GM23338 (cell line): ENCODE results near the gene PCNX1. TPM values are rescaled to one million over a fixed set of nuclear protein-coding genes. Genes with fewer than 3 reads are reported as not detected.
"Not testable (repeated sequence)": the region's sequence is repeated elsewhere in the genome, so short reads cannot be mapped to it uniquely, and the experiment has no call there.

Experiments used
- ATAC-seq: fragments of 200-7000 bp; cut with Tn5 transposase; 3 replicates; pipeline ENCODE4 v1.9.1; 2020
- DNase-seq: peaks from one replicate; pipeline ENCODE4 v3.0.0-alpha.2; 2015; ENCODE audit warnings: low spot score
- H2AFZ ChIP-seq: fragments of 200-600 bp; sonication (generic); 2 replicates; pipeline ENCODE4 v1.8.0; 2016; ENCODE audit warnings: antibody characterized with exemption, mild to moderate bottlenecking, moderate library complexity
- H3F3A ChIP-seq: fragments of 200-600 bp; sonication (generic); replicated peaks from 2 replicates; pipeline ENCODE4 v1.8.0; 2017; ENCODE audit warnings: antibody characterized with exemption, mixed run types, low read depth
- H3K27ac ChIP-seq: fragments of 200-600 bp; sonication (generic); 2 replicates; pipeline ENCODE4 v1.6.1; 2016; ENCODE audit warnings: low read depth
- H3K27me3 ChIP-seq: fragments of 200-600 bp; sonication (generic); 2 replicates; pipeline ENCODE4 v1.8.0; 2016; ENCODE audit warnings: mild to moderate bottlenecking, mixed run types, moderate library complexity; ENCODE audit not compliant: insufficient read depth
- H3K36me3 ChIP-seq: fragments of 200-600 bp; sonication (generic); 2 replicates; pipeline ENCODE4 v1.8.0; 2016; ENCODE audit warnings: mild to moderate bottlenecking; ENCODE audit not compliant: insufficient read depth
- H3K4me1 ChIP-seq: fragments of 200-600 bp; sonication (generic); 2 replicates; pipeline ENCODE4 v1.8.0; 2016; ENCODE audit warnings: mild to moderate bottlenecking, moderate library complexity; ENCODE audit not compliant: insufficient read depth
- H3K4me2 ChIP-seq: fragments of 200-600 bp; sonication (generic); 2 replicates; pipeline ENCODE4 v1.7.1; 2017; ENCODE audit warnings: mixed run types
- H3K4me3 ChIP-seq: fragments of 200-600 bp; sonication (generic); 2 replicates; pipeline ENCODE4 v1.6.1; 2016; ENCODE audit warnings: mixed run types
- H3K79me2 ChIP-seq: fragments of 200-600 bp; sonication (generic); replicated peaks from 2 replicates; pipeline ENCODE4 v1.8.0; 2017; ENCODE audit warnings: mild to moderate bottlenecking; ENCODE audit not compliant: insufficient read depth
- H3K9me2 ChIP-seq: fragments of 200-600 bp; sonication (generic); 2 replicates; pipeline ENCODE4 v1.8.0; 2017; ENCODE audit not compliant: insufficient read depth
- H4K20me1 ChIP-seq: fragments of 200-600 bp; sonication (generic); replicated peaks from 2 replicates; pipeline ENCODE4 v1.8.0; 2017; ENCODE audit warnings: mild to moderate bottlenecking; ENCODE audit not compliant: insufficient read depth
- H3K27ac Mint-ChIP-seq: 2 replicates; pipeline ENCODE4 v1.8.0; 2020; ENCODE audit warnings: inconsistent platforms, mild to moderate bottlenecking, moderate library complexity, mixed read lengths
- H3K27me3 Mint-ChIP-seq: 3 replicates; pipeline ENCODE4 v1.8.0; 2022; ENCODE audit warnings: low read depth, mild to moderate bottlenecking, moderate library complexity, mixed read lengths, inconsistent platforms; ENCODE audit not compliant: insufficient read depth, poor library complexity
- H3K36me3 Mint-ChIP-seq: 3 replicates; pipeline ENCODE4 v1.8.0; 2021; ENCODE audit warnings: low read depth, mild to moderate bottlenecking, inconsistent platforms, moderate library complexity, mixed read lengths
- H3K4me1 Mint-ChIP-seq: 3 replicates; pipeline ENCODE4 v1.8.0; 2020; ENCODE audit warnings: mild to moderate bottlenecking, inconsistent platforms, mixed read lengths
- H3K4me3 Mint-ChIP-seq: 3 replicates; pipeline ENCODE4 v1.8.0; 2021; ENCODE audit warnings: moderate library complexity, mild to moderate bottlenecking, inconsistent platforms, mixed read lengths
- H3K9me3 Mint-ChIP-seq: 3 replicates; pipeline ENCODE4 v1.8.0; 2020; ENCODE audit warnings: moderate library complexity, mild to moderate bottlenecking, inconsistent platforms, mixed read lengths
- CREB1 ChIP-seq: fragments of 250-450 bp; sonication (Bioruptor Pico); IDR thresholded peaks from 2 replicates; pipeline ENCODE4 v1.5.0; 2020; ENCODE audit warnings: low read depth, mild to moderate bottlenecking, moderate library complexity
- CTCF ChIP-seq, 2 experiments: fragments of 200-600 bp in 1 of 2; sonication (generic) in 1 of 2; conservative IDR thresholded peaks; 2 replicates each; pipeline versions ENCODE4 v1.5.1 to v1.6.1; 2016 to 2017; ENCODE audit warnings: antibody characterized with exemption in 2 of 2, low read depth in 2 of 2, mild to moderate bottlenecking in 2 of 2, moderate library complexity in 1 of 2
- JUNB ChIP-seq: IDR thresholded peaks from one replicate; pipeline ENCODE4 v1.6.1; 2016; ENCODE audit warnings: antibody characterized with exemption; ENCODE audit not compliant: unreplicated experiment
- REST ChIP-seq: IDR thresholded peaks from one replicate; pipeline ENCODE4 v1.6.1; 2018; ENCODE audit warnings: antibody characterized with exemption; ENCODE audit not compliant: unreplicated experiment
- ZNF331 ChIP-seq: fragments of 250-450 bp; sonication (Bioruptor Pico); IDR thresholded peaks from 2 replicates; pipeline ENCODE4 v1.5.0; 2020; ENCODE audit warnings: low read depth, mild to moderate bottlenecking, moderate library complexity
- polyA plus RNA-seq: library from polyadenylated mRNA; unstranded; fragments of >200 nt; fragmentation: Nextera tagmentation; extraction: Ambion mirVana; gene quantifications from 2 replicates; pipeline ENCODE4 v1.2.1, GENCODE V29; 2016
- total RNA-seq: library from RNA; depleted of rRNA; stranded (reverse); fragments of >200 nt; shearing (Covaris generic); gene quantifications from 2 replicates; pipeline ENCODE4 v1.2.3, GENCODE V29; 2014

PCNX1 gene
- total and polyA plus RNA-seq, 2 experiments from 2014 or later, result 19.4 to 53.1 TPM

GRCh38 chr14:70934502-70935134 lies 27.4 kb downstream of the PCNX1 start (continued):
- no peak for TF ChIP-seq REST
- TF ChIP-seq CREB1, result no peak

- H3K4me2 ChIP-seq, result no peak overlapping the region
- H3K79me2 ChIP-seq, result peaks cover 100% of the 10 kb centered on the region
- no peaks in the 10 kb centered on the region for H3K36me3 ChIP-seq
- H3K4me1 ChIP-seq, result no peaks in the 10 kb centered on the region; the same call in 1 of the 2 replicates
- H3K4me3 Mint-ChIP-seq, result no peak overlapping the region
- no peak for TF ChIP-seq JUNB
- TF ChIP-seq CREB1, result no peak
- no peak for TF ChIP-seq REST
- TF ChIP-seq CTCF (conservative IDR thresholded peaks at IDR 0.05; ENCODE audit: low read depth in 2 of 2), result no peak
- TF ChIP-seq ZNF331 (CRISPR knock-in tag), result no peak
- H3K27ac ChIP-seq, result no peak overlapping the region
- no peaks in the 10 kb centered on the region for H3F3A ChIP-seq
- no peaks in the 10 kb centered on the region for H3K27me3 Mint-ChIP-seq
- H3K36me3 Mint-ChIP-seq, result peaks cover 13% of the 10 kb centered on the region
- no peaks in the 10 kb centered on the region for H3K9me2 ChIP-seq
- no peak for ATAC-seq
- no peak overlapping the region for H2AFZ ChIP-seq
- H4K20me1 ChIP-seq, result peaks cover 46% of the 10 kb centered on the region
- no peaks in the 10 kb centered on the region for H3K27me3 ChIP-seq
- peaks cover 7% of the 10 kb centered on the region; the same call in 2 of the 3 replicates for H3K4me1 Mint-ChIP-seq
- no peak overlapping the region for H3K27ac Mint-ChIP-seq
- DNase-seq, result no peak
- H3K4me3 ChIP-seq, result no peak overlapping the region
- H3K9me3 Mint-ChIP-seq, result peaks cover 13% of the 10 kb centered on the region; the same call in 2 of the 3 replicates
These were observed 27.9 kb downstream of the PCNX1 start for GRCh38 chr14:70935135-70935534.

- DNase-seq, H3K4me2 ChIP-seq, H3K4me3 ChIP-seq, H3K9me2 ChIP-seq, H3K4me1 ChIP-seq, H3K4me1 Mint-ChIP-seq, H2AFZ ChIP-seq, ATAC-seq, H3K27ac Mint-ChIP-seq, H3K4me3 Mint-ChIP-seq, H3K27ac ChIP-seq, H3K27me3 ChIP-seq, H3F3A ChIP-seq, H3K27me3 Mint-ChIP-seq: not testable (repeated sequence)
- H4K20me1 ChIP-seq, result peaks cover 26% of the 10 kb centered on the region
- peaks cover 100% of the 10 kb centered on the region for H3K79me2 ChIP-seq
- peaks cover 57% of the 10 kb centered on the region for H3K36me3 Mint-ChIP-seq
- peaks cover 57% of the 10 kb centered on the region for H3K9me3 Mint-ChIP-seq
- peaks cover 22% of the 10 kb centered on the region for H3K36me3 ChIP-seq
These were observed 32.4 kb downstream of the PCNX1 start for GRCh38 chr14:70939693-70940092.

- peaks cover 95% of the 10 kb centered on the region for H3K79me2 ChIP-seq
- DNase-seq, H3K27ac Mint-ChIP-seq, H3K9me2 ChIP-seq, H3K4me3 ChIP-seq, H3K4me1 ChIP-seq, H3K4me1 Mint-ChIP-seq, H3K4me2 ChIP-seq, H3K27me3 Mint-ChIP-seq, H2AFZ ChIP-seq, H3K27me3 ChIP-seq, H3K4me3 Mint-ChIP-seq, H3F3A ChIP-seq, H3K27ac ChIP-seq, ATAC-seq: not testable (repeated sequence)
- Mint-ChIP-seq H3K36me3 (peaks cover 72% of the 10 kb centered on the region), H3K9me3 (peaks cover 71% of the 10 kb centered on the region)
- H4K20me1 ChIP-seq, result peaks cover 14% of the 10 kb centered on the region
- peaks cover 35% of the 10 kb centered on the region for H3K36me3 ChIP-seq
These were observed 34.5 kb downstream of the PCNX1 start for GRCh38 chr14:70941637-70942341.
